GM08714 (cell line): Measurements from ENCODE around the gene RAB26.

Source experiments
- H3K4me3 ChIP-seq: fragments of 200-500 bp; sonication (Bioruptor generic); 2 replicates; pipeline ENCODE4 v1.5.1; 2014; ENCODE audit warnings: mild to moderate bottlenecking, low read length, inconsistent platforms
- ZNF274 ChIP-seq: IDR thresholded peaks from 2 replicates; pipeline ENCODE4 v1.6.1; 2012; ENCODE audit warnings: mild to moderate bottlenecking, low read depth, low read length

Gene RAB26

GRCh38 chr16:2178321-2179106 lies 30.1 kb downstream of the RAB26 start:
- no peak for TF ChIP-seq ZNF274
- H3K4me3 ChIP-seq, result no peak overlapping the region

- no peak overlapping the region for H3K4me3 ChIP-seq
- TF ChIP-seq ZNF274, result no peak
Measured at GRCh38 chr16:2179107-2179501, 30.7 kb downstream of the RAB26 start.

DNA sequence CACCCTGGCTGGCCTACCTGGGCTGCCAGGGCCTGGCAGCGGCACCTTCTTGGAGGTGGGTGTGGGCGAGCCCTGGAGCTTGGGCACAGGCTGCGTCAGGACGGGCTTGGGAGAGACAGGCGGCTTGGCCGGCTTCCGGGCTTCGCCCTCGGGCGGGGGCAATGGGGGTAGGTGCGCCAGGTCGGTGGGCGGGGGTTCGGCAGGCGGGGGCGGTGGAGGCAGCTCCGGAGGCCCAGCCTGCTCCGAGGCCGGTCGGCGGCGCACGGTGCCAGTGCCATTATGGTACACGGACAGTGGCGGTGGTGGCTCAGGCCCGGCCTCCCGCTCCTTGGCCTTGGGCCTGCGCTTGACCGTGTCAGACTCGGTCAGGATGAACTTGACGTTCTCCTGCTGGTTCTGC lies 31.2 kb downstream of the RAB26 start:
- no peak for TF ChIP-seq ZNF274
- H3K4me3 ChIP-seq, result no peak overlapping the region

- TF ChIP-seq ZNF274, result no peak
- H3K4me3 ChIP-seq, result no peak overlapping the region
Measured at GRCh38 chr16:2180461-2180860, 32.0 kb downstream of the RAB26 start.

GRCh38 chr16:2180962-2181923 lies 32.8 kb downstream of the RAB26 start:
- TF ChIP-seq ZNF274, result no peak
- H3K4me3 ChIP-seq, result no peak overlapping the region

DNA sequence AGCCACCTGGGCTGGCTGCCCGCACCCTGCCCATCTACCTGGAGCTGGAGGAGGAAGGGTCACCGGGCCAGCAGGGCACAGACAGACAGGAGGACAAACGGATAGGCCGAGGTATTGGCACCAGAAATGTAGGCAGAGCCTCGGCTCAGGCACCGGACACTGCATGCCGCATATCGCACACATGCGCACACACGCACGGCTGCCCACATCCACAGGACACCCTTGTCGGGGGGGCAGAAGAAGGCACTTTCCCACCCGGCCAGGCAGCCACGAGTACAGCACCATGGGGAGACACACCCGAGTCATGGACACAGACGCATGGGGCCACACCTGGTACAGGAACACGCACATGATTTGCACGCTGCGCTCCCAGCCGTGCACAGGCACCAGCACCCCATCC lies 33.5 kb downstream of the RAB26 start:
- H3K4me3 ChIP-seq, result no peak overlapping the region
- TF ChIP-seq ZNF274, result no peak

DNA sequence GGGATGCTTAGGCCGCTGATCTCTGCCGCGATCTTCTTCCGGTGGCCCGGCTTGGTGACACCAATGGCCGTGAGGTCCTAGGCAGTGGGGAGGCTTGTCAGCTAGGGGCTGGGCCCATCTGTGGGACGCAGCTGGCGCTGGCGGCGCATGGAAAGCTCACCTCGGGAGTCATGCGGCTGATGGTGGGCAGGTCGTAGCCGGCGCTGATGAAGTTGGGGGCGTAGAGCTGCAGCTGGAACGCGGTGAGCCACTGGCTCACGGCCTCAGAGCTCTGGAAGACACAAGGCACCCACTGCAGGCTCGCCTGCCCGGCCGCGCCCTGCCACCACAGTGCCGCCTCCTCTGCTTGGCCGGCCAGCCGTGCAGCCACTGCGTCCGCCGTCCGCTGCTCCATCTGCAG lies 35.2 kb downstream of the RAB26 start:
- TF ChIP-seq ZNF274, result no peak
- H3K4me3 ChIP-seq, result no peak overlapping the region

DNA sequence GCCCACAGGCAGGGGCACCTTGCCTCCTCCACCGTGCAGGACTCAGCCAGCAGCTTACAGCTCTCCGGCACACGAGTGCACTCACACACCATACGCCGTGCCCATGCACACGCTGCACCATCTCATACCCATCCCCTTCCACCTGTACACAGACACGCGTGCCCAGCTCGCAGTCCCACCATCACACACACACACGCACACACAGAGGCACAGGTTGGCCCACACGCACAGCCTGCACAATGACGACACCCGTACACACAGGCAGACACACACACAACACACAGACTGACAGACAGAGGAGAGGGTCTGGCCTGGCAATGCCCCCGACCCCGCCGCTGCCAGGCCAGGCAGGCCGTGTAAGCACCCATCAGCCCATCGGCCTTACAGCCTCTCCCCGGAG lies 35.9 kb downstream of the RAB26 start:
- H3K4me3 ChIP-seq, result no peak overlapping the region
- TF ChIP-seq ZNF274, result no peak

- H3K4me3 ChIP-seq, result no peak overlapping the region
- TF ChIP-seq ZNF274, result no peak
Measured at GRCh38 chr16:2184962-2185361, 36.5 kb downstream of the RAB26 start.

GRCh38 chr16:2186064-2186463 lies 37.6 kb downstream of the RAB26 start:
- TF ChIP-seq ZNF274, result no peak
- no peak overlapping the region for H3K4me3 ChIP-seq

DNA sequence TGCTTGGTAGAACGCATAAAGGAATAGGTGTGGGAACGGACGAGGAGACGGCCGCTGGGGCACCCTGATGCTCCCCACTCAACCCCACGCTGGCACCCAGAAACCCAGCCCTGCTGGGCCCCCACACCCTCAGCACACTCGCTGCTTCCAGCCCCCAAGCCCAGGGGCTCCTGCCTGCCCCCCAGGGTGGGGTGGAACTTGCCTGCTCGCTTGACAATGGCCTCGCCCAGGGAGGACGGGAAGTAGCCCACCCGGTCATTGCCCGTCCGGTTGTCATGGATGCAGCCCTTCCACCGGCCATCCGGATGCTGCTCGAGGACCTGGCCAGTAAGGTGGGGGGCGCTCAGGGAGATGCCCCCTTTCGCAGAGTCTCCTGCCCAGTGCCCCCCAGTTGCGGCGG lies 38.1 kb downstream of the RAB26 start:
- H3K4me3 ChIP-seq, result no peak overlapping the region
- no peak for TF ChIP-seq ZNF274

DNA sequence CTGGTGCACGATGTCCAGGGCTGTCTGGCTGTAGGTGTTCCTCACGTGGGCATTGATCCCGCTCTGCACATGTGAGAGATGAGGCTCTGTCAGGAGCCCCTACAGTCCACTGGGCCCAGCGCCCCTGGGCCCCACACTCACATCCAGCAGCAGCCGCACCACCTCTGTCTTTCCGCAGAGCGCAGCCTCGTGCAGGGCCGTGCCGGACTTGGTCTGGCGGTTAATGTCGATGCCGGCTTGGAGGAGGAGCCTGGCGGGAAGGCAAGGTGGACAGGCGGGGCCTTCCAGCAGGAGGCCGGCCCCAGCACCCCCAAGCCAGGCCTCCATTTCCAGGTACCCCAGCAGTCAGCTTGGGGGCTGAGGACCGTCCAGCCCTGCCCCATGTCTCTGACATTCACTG lies 38.8 kb downstream of the RAB26 start:
- TF ChIP-seq ZNF274, result no peak
- H3K4me3 ChIP-seq, result no peak overlapping the region

DNA sequence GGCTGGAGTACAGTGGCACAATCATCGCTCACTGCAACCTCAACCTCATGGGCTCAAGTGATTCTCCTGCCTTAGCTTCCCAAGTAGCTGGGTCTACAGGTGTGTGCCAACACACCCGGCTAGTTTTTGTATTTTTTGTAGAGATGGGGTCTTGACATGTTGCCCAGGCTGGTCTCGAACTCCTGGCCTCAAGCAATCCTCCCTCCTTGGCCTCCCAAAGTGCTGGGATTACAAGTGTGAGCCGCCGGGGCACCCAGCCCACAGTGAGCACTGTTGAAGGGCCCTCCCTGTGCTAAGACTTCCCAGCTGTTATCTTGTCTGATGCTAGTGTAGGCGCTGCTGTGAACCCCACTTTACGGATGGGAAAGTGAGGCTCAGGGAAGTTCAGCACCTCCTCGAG lies 40.0 kb downstream of the RAB26 start:
- no peak overlapping the region for H3K4me3 ChIP-seq
- TF ChIP-seq ZNF274, result no peak

DNA sequence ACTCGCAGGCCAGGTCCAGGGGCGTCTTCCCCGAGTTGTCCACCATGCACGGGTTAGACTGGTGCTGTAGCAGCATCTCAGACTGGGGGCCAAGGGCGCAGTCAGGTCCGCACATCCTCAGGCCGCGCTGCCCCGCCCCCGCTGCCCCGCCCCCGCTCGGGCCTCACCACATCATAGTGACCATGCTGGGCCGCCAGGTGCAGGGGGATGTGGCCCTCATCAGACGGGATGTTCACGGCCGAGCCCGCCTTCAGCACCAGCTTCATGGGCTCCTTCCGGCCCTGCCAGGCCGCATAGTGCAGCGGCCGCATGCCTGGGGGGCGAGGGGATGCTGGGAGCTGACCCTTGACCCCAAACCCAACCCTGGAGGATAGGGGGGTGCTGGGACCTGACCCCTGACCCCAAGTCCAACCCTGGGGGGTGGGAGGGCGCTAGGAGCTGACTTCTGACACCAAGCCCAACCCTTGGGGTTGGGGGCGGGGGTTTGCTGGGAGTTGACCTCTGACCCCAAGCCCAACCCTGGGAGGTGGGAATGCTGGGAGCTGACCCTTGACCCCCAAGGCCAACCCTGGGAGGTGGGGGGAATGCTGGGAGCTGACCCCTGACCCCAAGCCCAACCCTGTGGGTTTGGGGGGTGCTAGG lies 40.9 kb downstream of the RAB26 start:
- no peak for TF ChIP-seq ZNF274
- no peak overlapping the region for H3K4me3 ChIP-seq

- no peak for TF ChIP-seq ZNF274
Measured at GRCh38 chr16:2190002-2190658, 41.7 kb downstream of the RAB26 start.

More at GRCh38 chr16:2190002-2190658, 41.7 kb downstream of the RAB26 start:
- no peak overlapping the region for H3K4me3 ChIP-seq
